ENCODE data around the gene OPA1. TPM values are rescaled to one million over a fixed set of nuclear protein-coding genes. Genes with fewer than 3 reads are reported as not detected.

Gene OPA1
- total and polyA plus RNA-seq, 2 of the 4 experiments (the other 2 are of a cell fraction), result 17.8 to 73.7 TPM

DNA sequence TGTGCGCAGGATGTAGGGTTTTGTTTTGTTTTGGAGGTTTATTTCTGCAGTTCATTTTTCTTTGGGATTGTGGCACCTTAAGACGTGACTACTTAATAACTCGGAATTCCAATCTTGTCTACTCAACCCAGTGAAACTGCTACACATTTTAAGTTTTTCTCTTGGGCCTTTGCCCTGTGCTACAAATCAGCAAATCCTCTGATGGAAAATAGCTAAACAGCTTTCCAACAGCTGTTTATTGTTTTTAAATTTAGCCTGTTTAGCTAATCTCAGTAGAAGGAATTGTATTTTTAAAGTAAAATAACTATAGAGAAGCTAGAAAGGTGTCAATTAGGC lies 48.4 kb downstream of the OPA1 start:
- no peak overlapping the region for H2AFZ ChIP-seq (replicated peaks; ENCODE audit: low read length, poor library complexity)
- WGBS, 2 experiments (ENCODE audit: extremely low coverage in 2 of 2, insufficient read length in 1 of 2), result no CpG with 5 or more reads among the region's 3 CpGs
- no peaks in the 10 kb centered on the region for H3K9me3 ChIP-seq (ENCODE audit: control insufficient read depth, insufficient read depth, low read length)
- BruUV-seq (replicated peaks), result no TSS peak
- no peak overlapping the region for H2BK15ac ChIP-seq (ENCODE audit: low read depth, low read length)
- peaks cover 3% of the 10 kb centered on the region in 2 experiments; a peak in 1 of 4 replicates for H3K79me1 ChIP-seq (ENCODE audit: low read depth in 1 of 2, low read length in 2 of 2)
- no peak overlapping the region for H2BK5ac ChIP-seq (ENCODE audit: low read depth, low read length, poor library complexity, severe bottlenecking)
- intact Hi-C loops (cut with micrococcal nuclease), result no loop called here
- no peak overlapping the region for H4K91ac ChIP-seq (ENCODE audit: insufficient read depth, low read depth, low read length)
- no peaks in the 10 kb centered on the region for H3K27me3 ChIP-seq (ENCODE audit: control insufficient read depth, insufficient read depth, low read length)
- no peak overlapping the region for H4K8ac ChIP-seq (ENCODE audit: low read depth in 2 of 2, low read length in 2 of 2)
- CTCF ChIA-PET, result interaction anchor here (0.9 to 1.4 kb wide), 2 partner anchors 9 to 37 kb away, joined by 3 read pairs; no protein-coding TSS in a partner anchor
- no peaks in the 10 kb centered on the region for H4K20me1 ChIP-seq (ENCODE audit: insufficient read depth, low read length)
- H3K9me1 ChIP-seq (ENCODE audit: insufficient read depth, low read length), result no peaks in the 10 kb centered on the region
- no peak overlapping the region for H2AK5ac ChIP-seq (ENCODE audit: low read depth, low read length)
- POLR2A ChIA-PET (ENCODE audit: unreplicated experiment), result no interaction called here
- no peak overlapping the region for H3K23ac ChIP-seq (ENCODE audit: low read depth, low read length)
- no peak overlapping the region for H4K5ac ChIP-seq (ENCODE audit: low read depth, low read length)
- peaks cover 18% of the 10 kb centered on the region for H3K36me3 ChIP-seq (ENCODE audit: control insufficient read depth, insufficient read depth, low read length)
- H2BK20ac ChIP-seq (ENCODE audit: low read depth, low read length), result no peak overlapping the region
- ATAC-seq (ENCODE audit: low read depth) (no peak), DNase-seq (no peak)
- peaks cover 3% of the 10 kb centered on the region; the same call in 1 of the 2 replicates for H3K4me1 ChIP-seq (ENCODE audit: control insufficient read depth, insufficient read depth, low read length)
- H3K4me3 ChIP-seq (ENCODE audit: insufficient read depth, low read depth, low read length), result no peak overlapping the region
- H3K4ac ChIP-seq (ENCODE audit: low read depth, low read length), result no peak overlapping the region
- no peak overlapping the region for H3K9ac ChIP-seq (ENCODE audit: low read depth, low read length)
- no peak overlapping the region for H2AK9ac ChIP-seq (replicated peaks; ENCODE audit: low read depth, low read length, poor library complexity)
- TF ChIP-seq POLR2A (IDR thresholded peaks at IDR 0.05; ENCODE audit: low read depth, low read length) (no peak), RCOR1 (IDR thresholded peaks at IDR 0.05; ENCODE audit: insufficient replicate concordance, low read length) (no peak), SMC3 (IDR thresholded peaks at IDR 0.05; ENCODE audit: low read depth, low read length) (no peak), MXI1 (IDR thresholded peaks at IDR 0.05; ENCODE audit: borderline replicate concordance, low read depth, low read length) (no peak), BHLHE40 (IDR thresholded peaks at IDR 0.05; ENCODE audit: low read depth, low read length) (no peak), CEBPB (IDR thresholded peaks at IDR 0.05; ENCODE audit: low read depth, low read length) (no peak), MAZ (IDR thresholded peaks at IDR 0.05; ENCODE audit: borderline replicate concordance, low read depth, low read length) (no peak), RFX5 (IDR thresholded peaks at IDR 0.05; ENCODE audit: low read depth, low read length) (no peak), FOS (IDR thresholded peaks at IDR 0.05; ENCODE audit: low read depth, low read length) (no peak), RAD21 (IDR thresholded peaks at IDR 0.05; ENCODE audit: low read length) (no peak), NFE2L2 (IDR thresholded peaks at IDR 0.05; ENCODE audit: low read depth, low read length) (no peak)
- TF ChIP-seq, protein P1, sequence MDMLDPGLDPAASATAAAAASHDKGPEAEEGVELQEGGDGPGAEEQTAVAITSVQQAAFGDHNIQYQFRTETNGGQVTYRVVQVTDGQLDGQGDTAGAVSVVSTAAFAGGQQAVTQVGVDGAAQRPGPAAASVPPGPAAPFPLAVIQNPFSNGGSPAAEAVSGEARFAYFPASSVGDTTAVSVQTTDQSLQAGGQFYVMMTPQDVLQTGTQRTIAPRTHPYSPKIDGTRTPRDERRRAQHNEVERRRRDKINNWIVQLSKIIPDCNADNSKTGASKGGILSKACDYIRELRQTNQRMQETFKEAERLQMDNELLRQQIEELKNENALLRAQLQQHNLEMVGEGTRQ (IDR thresholded peaks at IDR 0.05; ENCODE audit: low read depth, low read length), result no peak
- TF ChIP-seq, protein P2, sequence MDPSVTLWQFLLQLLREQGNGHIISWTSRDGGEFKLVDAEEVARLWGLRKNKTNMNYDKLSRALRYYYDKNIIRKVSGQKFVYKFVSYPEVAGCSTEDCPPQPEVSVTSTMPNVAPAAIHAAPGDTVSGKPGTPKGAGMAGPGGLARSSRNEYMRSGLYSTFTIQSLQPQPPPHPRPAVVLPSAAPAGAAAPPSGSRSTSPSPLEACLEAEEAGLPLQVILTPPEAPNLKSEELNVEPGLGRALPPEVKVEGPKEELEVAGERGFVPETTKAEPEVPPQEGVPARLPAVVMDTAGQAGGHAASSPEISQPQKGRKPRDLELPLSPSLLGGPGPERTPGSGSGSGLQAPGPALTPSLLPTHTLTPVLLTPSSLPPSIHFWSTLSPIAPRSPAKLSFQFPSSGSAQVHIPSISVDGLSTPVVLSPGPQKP (IDR thresholded peaks at IDR 0.05; ENCODE audit: borderline replicate concordance, low read depth, low read length), result no peak
- TF ChIP-seq, protein P3, sequence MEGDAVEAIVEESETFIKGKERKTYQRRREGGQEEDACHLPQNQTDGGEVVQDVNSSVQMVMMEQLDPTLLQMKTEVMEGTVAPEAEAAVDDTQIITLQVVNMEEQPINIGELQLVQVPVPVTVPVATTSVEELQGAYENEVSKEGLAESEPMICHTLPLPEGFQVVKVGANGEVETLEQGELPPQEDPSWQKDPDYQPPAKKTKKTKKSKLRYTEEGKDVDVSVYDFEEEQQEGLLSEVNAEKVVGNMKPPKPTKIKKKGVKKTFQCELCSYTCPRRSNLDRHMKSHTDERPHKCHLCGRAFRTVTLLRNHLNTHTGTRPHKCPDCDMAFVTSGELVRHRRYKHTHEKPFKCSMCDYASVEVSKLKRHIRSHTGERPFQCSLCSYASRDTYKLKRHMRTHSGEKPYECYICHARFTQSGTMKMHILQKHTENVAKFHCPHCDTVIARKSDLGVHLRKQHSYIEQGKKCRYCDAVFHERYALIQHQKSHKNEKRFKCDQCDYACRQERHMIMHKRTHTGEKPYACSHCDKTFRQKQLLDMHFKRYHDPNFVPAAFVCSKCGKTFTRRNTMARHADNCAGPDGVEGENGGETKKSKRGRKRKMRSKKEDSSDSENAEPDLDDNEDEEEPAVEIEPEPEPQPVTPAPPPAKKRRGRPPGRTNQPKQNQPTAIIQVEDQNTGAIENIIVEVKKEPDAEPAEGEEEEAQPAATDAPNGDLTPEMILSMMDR (conservative IDR thresholded peaks at IDR 0.05; ENCODE audit: low read depth, low read length), result no peak
- H3K14ac ChIP-seq (replicated peaks; ENCODE audit: low read depth, low read length), result no peak overlapping the region
- H3K18ac ChIP-seq (ENCODE audit: low read depth, low read length), result no peak overlapping the region
- H3K27ac ChIP-seq (ENCODE audit: insufficient read depth, low read length), result no peak overlapping the region
- no peak overlapping the region for H3K4me2 ChIP-seq (ENCODE audit: low read depth, low read length)
- no peak overlapping the region for H3K56ac ChIP-seq (ENCODE audit: extremely low read depth, insufficient read depth, low read length)
- dilution Hi-C loops (cut with HindIII; ENCODE audit: low sequenced_read_pairs, unreplicated experiment), result no loop called here
- in situ Hi-C loops (cut with MboI; ENCODE audit: low sequenced_read_pairs), result no loop called here
- no peak overlapping the region for H2BK120ac ChIP-seq (ENCODE audit: low read depth, low read length)
